NCI-H69 (cell line): Measurements from ENCODE around the gene REC114.
"Not testable (repeated sequence)": the region's sequence is repeated elsewhere in the genome, so short reads cannot be mapped to it uniquely, and the experiment has no call there.

ENCODE experiments used
- DNase-seq: peaks from one replicate; lab custom pipeline; 2025; lab: John Stamatoyannopoulos, UW

The REC114 gene

DNA sequence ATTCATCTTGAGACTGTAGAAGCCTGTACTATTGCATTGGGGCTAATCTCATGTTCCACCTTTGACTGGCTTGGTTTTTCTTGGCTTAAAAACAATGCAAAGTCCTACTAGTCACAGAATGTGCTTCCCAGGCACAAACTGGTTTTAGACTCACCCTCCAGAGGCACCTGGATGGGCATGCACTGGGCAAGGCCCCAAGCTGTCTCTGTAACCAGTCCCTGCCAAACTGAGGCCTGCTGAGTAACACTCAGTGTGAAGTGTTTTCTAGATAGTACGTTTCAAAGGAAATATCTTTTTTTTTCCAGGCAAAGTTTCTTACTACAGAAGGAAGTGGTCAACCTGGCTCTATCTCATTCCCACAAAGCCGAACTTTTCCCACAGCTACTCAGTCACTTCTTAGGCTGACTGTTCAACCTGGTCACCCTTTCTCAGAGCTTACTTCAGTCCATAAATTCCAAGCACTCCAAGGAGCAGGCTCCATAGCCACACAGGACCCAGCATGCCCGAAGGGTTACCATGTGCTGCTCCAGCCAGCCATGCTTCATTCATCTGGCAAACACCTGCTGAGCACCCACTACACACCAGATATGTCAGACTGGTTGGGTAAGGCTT lies 132.8 kb downstream of the REC114 start:
- no peak for DNase-seq

DNA sequence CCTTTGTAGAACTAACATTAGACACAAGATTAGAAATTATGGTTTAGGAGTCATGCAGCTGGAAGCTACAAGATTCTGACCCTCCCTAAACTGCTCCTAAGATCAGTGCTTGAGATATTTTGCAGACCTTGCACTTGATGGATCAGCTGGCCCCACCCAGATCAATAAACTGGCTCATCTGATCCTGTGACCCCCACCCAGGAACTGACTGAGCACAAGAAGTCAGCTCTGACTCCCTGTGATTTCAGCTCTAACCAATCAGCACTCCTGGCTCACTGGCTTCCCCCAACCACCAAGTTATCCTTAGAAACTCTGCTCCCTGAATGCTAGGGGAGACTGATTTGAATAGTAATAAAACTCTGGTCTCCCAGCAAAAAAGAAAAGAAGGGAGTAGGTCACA lies 134.6 kb downstream of the REC114 start:
- DNase-seq: not testable (repeated sequence)

DNA sequence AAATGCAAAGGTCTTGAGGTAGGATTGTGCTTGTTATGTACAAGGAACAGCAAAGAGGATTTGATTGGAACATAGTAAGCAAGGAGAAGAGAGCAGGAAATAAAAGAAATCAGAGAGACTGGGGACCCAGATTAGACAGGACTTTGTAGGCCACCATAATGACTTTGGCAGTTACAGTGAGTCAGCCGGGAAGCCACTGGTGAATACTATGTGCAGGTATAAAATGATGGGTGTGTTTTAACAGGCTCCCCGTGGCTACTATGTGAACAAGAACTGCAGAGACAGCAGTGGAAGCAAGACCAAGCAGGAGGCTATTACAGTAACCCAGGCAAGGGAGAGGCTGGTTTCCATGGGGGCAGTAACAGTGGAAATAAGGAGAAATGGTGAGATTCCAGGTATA lies 135.1 kb downstream of the REC114 start:
- DNase-seq: peak; percentile 65

DNA sequence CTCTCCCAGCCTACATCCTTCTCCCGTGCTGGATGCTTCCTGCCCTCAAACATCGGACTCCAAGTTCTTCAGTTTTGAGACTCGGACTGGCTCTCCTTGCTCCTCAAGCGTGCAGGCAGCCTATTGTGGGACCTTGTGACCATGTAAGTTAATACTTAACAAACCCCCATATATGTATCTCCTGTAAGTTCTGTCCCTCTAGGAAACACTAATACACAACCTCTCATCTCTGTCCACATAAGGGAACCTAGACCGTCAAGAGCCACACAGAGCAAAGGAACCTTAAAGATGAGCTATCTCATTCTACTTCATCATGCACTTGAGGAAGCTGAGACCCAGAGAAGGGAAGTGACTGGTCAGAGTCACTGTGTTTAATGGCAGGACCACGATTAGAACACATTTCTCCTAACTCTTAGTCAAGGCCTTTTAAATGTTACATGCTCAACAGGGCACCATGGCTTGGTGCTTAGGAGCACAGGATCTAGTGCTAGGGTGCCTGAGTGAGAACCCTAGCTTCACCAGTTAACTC lies 140.0 kb downstream of the REC114 start:
- DNase-seq: no peak

DNA sequence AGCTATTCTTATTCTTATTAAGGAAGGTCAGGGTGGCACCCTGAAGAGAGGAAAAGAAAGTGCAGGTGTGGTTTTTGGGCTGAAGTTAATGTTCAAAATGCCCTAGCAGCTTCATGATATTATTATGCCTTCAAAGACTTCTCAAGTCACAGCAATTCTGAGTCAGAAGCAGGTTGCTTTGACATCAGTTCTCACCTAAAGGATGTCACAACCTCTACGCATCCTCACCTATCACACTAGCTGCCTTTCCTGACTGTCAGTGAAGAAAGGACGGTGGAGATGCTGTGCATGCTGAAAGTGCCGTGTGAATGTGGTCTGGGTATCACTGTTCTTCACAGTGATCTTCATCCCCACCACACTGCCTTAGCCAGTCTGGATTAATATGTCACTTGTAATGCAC lies 140.6 kb downstream of the REC114 start:
- DNase-seq: no peak

DNA sequence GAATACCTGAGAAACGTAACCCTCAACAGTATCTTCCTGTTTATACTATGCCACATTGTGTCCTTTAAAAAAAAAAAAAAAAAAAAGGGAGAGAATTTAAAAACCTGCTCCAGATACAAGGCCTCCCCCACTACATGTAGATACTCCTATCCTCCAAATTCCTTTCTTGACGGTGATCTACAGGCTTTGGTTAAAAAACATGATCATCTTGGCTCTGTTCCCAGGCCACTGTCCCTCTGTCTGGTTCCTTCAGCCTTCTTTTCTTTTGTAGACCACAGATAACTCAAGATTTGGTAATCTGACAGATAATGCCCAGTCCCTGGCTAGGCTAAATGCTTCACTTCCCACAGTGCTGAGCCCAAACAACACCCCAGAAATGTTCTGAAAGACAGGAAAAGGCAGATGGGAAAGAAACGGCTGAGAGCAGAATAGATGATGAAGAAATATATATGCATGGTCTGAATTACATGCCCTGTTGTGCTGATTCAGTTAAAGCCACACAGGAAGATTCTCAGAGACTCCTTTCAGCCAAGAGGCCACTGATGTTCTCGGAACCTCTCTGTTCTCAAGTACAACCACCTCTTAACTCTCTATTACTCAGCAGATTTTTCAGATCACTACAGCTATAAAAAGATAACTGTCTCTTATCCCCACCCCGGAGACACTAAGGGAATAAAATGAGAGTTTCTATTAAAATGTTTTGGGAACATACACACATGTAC lies 141.9 kb downstream of the REC114 start:
- DNase-seq: no peak

DNA sequence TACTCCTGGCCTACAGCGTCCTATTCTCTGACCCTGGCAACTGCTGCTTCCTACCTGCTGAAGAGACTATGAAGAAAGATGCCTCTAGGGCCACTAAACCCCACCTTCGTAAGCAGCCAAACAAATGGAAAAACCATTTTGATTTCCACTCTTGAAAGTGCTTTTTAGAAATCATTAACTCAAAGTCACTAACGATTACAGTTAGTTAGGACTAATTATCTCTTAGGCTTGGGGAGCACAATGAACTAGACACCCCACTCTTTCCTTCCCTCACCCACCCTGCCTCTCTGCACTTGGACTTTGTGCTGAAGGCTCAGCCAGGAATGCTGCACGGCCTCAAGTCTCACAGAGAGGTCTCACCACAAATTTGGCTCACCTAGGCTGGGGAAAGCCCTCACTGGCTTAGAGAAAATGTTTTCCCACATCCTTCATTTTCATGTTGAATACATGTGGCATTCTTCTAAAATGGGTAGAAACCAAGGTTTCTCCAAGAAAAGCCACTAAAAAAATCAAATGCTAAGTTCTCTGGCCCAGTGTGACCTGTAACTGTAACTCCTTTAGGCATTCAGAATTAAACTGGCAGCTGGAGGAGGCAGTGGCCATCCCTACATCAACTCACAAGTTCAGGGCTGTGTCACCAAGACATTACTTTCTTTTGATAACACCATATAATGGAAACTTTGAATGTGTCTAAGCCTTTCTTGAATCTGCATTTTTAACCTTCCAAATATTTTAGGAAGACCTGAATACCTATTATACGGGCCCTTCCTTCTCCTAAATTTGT lies 143.1 kb downstream of the REC114 start:
- no peak for DNase-seq

DNA sequence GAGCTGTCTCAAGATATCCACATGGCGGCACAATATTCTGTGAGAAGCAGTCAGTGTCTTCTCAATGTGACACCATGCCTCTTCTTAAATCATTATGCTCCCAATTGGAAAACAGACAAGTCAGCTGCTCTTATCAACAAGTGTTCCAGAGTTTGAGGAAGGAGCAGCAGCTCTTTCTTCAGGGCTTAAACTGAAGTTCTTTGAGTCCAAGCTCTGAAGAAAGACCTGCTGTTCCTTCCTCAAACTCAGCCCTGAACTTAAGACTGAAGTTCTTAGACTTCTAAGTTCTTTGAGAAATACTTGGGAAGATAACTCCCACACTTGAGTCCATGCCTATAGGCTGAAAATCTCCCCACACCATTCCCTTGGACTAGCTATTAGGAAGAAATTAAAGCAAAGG lies 146.8 kb downstream of the REC114 start:
- DNase-seq: no peak

DNA sequence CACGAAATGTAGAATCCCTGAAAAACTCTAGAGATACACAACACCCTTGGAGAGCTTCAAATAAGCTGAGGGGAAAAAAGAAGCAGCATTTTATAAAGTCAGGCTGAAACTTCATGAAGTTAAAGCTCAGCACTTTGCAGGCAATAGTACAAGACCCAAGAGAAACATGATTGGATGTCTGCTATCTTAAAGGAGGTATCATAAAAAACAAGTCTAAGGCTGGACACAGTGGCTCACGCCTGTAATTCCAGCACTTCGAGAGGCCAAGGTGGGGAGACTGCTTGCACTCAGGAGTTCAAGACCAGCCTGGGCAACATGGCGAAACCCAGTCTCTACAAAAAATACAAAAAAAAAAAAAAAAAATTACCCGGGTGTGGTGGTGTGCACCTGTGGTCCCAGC lies 147.3 kb downstream of the REC114 start:
- DNase-seq: no peak

DNA sequence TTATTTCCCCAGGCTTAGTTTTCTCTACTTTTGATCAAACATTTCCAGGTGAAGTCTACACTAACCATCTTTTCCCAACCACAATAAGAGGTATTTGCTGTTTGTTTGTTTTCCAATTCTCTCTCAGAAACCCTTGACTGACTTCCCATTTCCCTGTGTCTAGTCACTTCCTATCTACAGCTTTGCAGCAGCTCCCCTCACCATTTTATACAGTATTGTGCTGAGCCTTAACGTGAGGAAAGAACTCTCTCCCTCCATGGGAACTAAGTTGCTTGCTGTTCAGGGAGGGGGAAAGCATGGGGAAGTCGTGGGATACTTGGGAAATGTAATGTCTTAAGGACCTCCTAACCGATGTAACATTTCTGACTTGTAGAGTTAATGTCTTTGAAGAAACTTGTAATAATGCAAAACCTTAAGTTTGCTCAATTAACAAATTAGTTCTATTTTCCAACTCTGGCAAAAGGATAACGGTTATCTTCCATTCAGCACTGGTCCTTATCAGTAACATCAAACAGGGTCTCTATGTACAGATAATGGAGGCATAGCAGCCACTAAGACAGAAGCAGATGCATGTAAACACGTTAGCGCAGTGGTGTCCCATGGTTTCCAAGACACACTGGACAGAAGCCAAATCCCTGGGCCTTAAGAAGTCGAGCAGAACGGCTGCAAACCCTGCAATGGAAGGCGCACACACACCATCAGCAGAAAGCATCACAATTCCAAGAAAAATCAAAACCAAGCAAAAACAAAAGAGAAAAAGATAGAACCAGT lies 150.5 kb downstream of the REC114 start:
- DNase-seq: peak; percentile 88

DNA sequence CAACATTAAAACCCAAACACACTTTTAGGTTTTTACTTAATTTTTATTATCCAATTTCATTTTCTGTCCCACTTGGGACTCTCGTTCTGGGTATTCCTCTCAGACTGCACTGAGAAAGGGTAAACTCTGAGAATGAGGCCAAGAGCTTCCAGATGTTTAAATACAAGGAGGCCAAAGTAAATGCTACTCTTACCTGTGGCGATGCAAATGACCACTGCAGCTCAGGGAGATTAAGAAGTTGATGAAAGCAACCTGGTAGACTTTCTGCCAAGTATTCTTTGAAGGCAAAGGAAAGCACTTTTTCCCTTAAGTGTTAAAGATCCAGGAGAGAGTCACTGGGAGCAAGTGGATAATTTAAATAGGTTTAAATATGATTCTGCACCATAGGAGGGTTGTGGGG lies 151.1 kb downstream of the REC114 start:
- DNase-seq: no peak

DNA sequence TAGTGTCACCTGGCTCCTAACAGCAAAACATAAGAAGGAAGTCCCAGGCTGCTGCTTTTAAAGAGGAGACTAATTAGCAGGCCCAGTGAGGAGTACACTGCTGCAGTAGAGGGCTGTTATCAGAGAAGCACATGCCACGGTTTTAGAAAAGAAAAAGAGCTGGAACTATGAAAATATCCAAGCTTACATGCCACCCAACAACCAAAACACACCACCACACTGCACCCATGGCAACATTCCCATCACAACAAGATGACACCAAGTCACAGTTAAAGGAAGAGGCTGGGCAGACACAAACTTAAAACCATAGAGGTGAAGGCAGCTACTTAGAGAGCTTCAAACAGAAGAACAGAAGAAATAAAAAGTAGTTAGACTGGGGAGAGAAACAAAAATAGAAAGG lies 153.2 kb downstream of the REC114 start:
- DNase-seq: no peak

DNA sequence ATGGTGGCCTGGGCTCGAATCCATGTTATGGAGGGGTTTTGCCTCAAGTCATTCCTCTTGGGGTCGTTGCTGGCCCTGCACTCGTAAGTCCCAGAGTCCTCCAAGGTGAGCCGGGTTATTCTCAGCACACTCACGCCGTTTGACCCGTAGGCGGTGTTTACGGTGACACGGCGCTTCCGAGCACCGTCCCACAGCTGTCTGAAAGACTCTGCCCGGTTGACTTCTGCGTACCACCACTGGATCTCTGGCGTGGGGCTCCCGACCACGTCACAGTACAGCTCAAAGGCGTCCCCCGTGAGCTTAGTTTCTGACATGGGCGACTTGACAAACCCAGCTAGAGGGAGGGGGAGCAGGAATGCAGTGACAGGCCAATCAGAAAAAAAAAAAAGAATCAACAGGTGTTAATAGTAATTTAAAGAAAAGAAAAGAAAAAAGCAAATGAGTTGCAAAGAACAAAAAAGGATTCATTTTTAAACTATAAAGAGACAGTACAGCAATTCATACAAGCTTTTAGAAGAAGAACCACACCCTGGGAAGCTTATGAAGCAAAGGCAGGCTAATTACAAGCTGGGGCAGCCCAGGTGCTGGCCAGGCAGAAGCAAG lies 154.2 kb downstream of the REC114 start:
- peak; percentile 4 for DNase-seq

DNA sequence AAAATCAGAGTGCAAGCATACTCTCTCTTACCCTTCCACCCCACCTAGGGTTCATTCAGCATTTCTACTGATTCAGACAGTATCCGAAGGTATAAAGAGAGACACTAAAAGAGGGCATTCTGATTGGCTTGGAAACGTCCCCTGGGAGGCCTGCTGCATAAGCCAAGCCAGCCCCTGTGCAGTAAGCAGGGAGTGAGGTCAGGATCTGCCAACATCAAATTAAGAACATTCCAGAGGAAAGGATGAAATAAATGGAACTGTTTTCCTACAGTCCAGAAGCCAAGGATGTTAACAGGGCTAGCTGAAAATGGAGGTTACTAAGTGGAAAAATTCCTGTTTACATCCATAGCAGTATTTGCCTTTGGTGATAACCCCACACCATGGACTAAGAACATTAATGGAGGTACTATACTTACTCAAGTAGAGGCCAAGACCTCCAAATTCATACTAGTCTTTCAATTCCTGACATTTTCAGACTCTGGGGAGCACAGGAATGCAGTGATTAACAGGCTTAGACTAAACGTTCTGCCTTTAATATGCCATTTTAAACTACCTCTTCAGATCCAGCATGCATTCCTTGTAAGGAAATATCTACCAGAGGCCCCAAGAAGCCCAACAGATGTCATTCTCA lies 155.7 kb downstream of the REC114 start:
- peak; percentile 5 for DNase-seq

DNA sequence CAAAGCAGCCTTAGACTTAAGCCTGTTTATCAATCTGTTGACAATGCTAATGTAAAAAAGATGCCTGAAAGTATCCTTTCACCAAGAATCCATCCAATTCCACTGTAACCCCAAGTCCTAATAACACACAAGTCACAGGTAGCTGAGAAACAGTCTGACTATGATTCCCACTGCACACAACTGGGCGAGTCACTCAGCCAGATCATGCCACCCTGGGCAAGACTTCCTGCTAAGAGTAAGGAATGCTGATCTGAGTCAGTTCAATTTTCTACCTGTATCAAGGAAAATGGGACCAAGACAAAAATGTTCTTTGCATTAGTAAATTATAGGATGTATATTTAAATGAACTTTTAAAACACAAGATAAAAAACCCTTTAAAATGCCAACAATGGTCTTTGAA lies 157.0 kb downstream of the REC114 start:
- peak; percentile 2 for DNase-seq

DNA sequence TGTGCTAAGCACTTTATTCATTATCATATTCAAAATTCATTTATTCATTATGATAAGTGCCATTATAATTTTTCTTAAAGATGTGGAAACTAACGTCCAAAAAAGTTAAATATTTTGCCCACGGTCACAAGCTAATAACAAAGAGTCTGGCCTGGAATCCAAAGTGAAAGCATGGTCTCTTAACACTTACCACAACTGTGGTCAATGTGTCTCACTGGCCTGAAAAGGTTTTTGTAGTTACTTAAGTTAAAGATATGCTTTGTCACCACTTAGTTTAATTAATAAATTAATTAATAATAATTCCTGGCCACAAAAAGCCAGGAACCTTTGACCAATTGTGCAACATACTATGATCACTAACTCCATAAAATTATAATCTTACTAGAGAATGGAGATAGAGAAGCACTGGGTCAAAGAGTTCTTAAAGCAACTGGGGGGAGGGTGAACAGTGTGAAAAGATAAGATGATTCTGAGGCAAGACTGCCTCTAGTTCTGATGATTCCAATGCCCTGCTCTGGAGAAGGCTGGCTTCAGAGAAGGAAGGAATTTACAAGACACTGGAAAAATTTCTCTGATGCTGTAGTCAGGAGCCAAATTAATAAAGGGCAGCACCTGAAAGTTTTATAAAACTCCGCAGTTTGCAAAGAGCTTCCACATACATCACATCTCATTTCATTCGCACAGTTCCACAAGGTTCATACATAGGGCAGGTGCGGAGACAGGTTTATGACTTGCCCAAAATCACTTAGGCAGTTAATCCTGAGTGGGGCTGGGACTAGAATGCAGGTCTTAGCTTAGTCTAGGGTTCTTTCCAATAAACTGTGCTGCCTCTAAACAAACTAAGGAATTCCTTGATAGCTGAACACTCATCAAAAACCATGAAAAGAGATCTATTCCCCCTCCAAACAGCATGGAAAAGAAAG lies 157.7 kb downstream of the REC114 start:
- no peak for DNase-seq

DNA sequence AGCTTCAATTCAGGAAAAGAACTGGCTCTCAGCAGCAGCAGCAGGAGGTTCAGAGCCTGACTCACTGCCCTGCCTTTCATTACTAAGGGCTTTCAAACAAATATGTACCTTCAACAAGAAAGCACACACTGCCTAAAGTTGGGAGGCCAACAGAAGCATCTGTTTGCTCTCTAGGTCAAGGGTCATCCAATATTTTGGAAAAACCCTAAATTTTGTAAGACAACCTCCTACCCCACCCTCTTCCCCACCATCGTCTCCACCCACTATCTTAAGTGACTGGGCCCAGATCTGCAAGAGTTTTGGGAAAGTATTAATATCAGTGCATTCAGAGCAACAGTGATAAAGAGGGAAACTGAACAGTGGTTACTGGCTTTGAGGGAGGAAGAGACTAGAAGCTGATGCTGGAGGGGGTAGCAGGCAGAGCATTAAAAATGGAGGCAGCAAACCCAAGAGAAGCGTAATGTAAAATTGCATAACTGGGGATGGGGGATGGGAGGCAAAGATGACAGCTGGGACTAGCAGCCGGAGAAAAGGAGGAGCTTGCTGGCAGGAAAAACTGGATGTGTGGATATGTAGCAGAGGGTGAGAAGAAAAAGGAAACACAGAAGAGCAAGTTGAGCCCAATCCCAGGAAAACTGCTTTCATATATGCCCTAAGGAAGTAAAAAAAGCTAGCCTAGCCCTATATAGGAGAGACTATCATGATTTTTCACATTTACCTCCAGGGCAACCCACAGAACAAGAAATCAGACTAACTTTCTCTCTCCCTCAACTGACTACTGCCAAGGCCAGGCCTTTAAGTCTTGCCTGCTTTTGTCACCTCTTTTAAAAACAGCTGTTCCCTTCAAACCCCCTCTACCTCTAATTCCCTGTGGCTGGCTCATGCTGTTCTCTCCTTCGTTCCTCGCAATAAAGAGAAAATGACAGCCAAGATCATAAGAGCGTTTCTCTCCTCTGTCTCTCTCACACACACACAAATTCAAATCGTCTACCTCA lies 158.8 kb downstream of the REC114 start:
- DNase-seq: peak; percentile 74

DNA sequence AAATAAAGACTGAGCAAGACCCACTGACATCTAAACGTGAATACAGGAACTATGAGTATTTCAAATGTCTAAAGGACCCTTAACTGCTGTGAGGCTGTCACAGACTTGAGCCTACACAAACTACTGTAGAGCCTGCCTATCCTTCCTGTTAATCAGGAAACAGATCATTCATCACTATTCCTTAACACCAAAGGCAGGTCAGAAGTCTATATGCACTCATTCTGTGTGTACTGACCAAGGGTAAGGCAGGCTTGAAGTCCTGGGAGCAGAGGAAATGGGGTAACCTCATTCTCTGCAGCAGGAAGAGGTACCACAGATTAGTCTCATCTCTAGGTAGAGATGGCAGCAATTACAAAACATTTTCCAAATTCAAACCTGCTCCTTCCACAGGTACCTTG lies 159.5 kb downstream of the REC114 start:
- peak; percentile 12 for DNase-seq

DNA sequence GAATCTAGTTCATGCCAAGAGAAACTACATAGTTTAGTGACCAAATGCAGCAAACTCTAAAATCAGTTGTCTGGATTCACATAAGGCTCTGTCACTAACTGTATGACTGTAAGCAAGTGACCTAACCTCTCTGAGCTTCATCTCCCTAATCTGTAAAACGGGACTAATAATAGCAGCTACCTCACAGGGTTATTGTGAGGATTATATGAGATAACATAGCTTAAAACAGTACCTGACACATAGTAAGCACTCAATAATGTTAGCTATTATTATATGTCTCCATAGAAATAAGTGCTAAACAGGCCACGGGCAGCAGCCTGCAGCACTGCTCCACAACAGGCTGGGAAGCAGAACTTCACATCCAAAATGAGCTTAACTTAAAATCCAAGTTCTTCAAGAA lies 160.0 kb downstream of the REC114 start:
- no peak for DNase-seq
